ENCODE data around the gene FKBP5. TPM values are rescaled to one million over a fixed set of nuclear protein-coding genes. Genes with fewer than 3 reads are reported as not detected.

Gene FKBP5
- total and polyA plus RNA-seq, 9 of the 15 experiments (the other 6 are each of a cell fraction or from before 2014, with no cell fraction given) = 32.7 to 151 (median 75.0) TPM

- H3K4me2 ChIP-seq (ENCODE audit: insufficient read depth, low read length) = no peak overlapping the region
- H3K9ac ChIP-seq (ENCODE audit: insufficient read depth in 1 of 2, low read depth in 2 of 2, low read length in 2 of 2) = no peak overlapping the region
- no peaks in the 10 kb centered on the region for H3K4me1 ChIP-seq (replicated peaks in 1 of 2; ENCODE audit: control insufficient read depth in 2 of 2, insufficient read depth in 2 of 2, low read length in 2 of 2)
- CTCF ChIA-PET (ENCODE audit: low intra/inter-chr PET ratio) = no interaction called here
- no peak overlapping the region for H2AFZ ChIP-seq (ENCODE audit: low read depth, low read length)
- BruUV-seq (replicated peaks) = no TSS peak
- FAIRE-seq = no peak
- no peak overlapping the region; the same call in 2 of the 3 replicates for H3K27ac ChIP-seq (ENCODE audit: extremely low read depth, low read depth, low read length)
- no peaks in the 10 kb centered on the region for H3K27me3 ChIP-seq (ENCODE audit: control insufficient read depth in 2 of 2, insufficient read depth in 2 of 2, low read length in 2 of 2)
- POLR2A ChIA-PET = interaction anchor here (0.6 kb wide), 1 partner anchor 56 kb away, joined by 8 read pairs; no protein-coding TSS in a partner anchor
- DNase-seq (ENCODE audit: extremely low read depth in 1 of 4, low spot score in 3 of 4) = no peak
- H3K9me3 ChIP-seq (replicated peaks; ENCODE audit: control insufficient read depth, insufficient read depth, low read depth, low read length) = no peaks in the 10 kb centered on the region
- WGBS (ENCODE audit: insufficient coverage, low coverage, missing lambda C conversion rate) = 67% methylated on average over 2 of the region's 2 CpGs
- no peaks in the 10 kb centered on the region for H3K79me2 ChIP-seq (ENCODE audit: control insufficient read depth, insufficient read depth, low read length)
- H3K9me1 ChIP-seq (ENCODE audit: control insufficient read depth, insufficient read depth, low read length) = no peaks in the 10 kb centered on the region
- no peak for ATAC-seq
- H3K4me3 ChIP-seq = no peak overlapping the region
- no peaks in the 10 kb centered on the region for H4K20me1 ChIP-seq (replicated peaks; ENCODE audit: control insufficient read depth, insufficient read depth, low read length)
- in situ Hi-C loops (cut with MboI) (no loop called here), intact Hi-C loops (cut with micrococcal nuclease) (no loop called here)
- H3K36me3 ChIP-seq (ENCODE audit: control insufficient read depth, insufficient read depth, low read length) = peaks cover 77% of the 10 kb centered on the region
- TF ChIP-seq ASH1L (IDR thresholded peaks at IDR 0.05; ENCODE audit: borderline replicate concordance, low read depth, partially characterized antibody) = no peak
- TF ChIP-seq TFAP4 (CRISPR knock-in tag; IDR thresholded peaks at IDR 0.05; ENCODE audit: borderline replicate concordance) = no peak
- TF ChIP-seq UBTF (IDR thresholded peaks at IDR 0.05; ENCODE audit: borderline replicate concordance in 1 of 2, low read depth in 2 of 2, low read length in 2 of 2) = no peak
- TF ChIP-seq NRF1 (conservative IDR thresholded peaks at IDR 0.05 in 1 of 2, IDR thresholded peaks at IDR 0.05 in 1 of 2) = no peak
- TF ChIP-seq LARP7 (IDR thresholded peaks at IDR 0.05) = no peak
- TF ChIP-seq SP1 (CRISPR knock-in tag; IDR thresholded peaks at IDR 0.05) = no peak
- TF ChIP-seq ZNF146 (CRISPR knock-in tag; IDR thresholded peaks at IDR 0.05; ENCODE audit: unreplicated experiment) = no peak
- no peak for TF ChIP-seq PHF20 (IDR thresholded peaks at IDR 0.05; ENCODE audit: partially characterized antibody)
These were observed 54.4 kb downstream of the FKBP5 start for GRCh38 chr6:35634316-35634715.
